Measurements from ENCODE around the gene CGB3. TPM values are rescaled to one million over a fixed set of nuclear protein-coding genes. Genes with fewer than 3 reads are reported as not detected.
"Not testable (repeated sequence)": the region's sequence is repeated elsewhere in the genome, so short reads cannot be mapped to it uniquely, and the experiment has no call there.

Gene CGB3
- total and polyA plus RNA-seq, 4 donors: 0.72 to 0.73 TPM; not detected in 2

GRCh38 chr19:49043548-49043947 is 19.4 kb upstream of the CGB3 start, which contains the start of gene CGB5:
Gene CGB5 (plus strand): TSS chr19:49043848. CDS start chr19:49044210, 362 bp downstream.
- not testable (repeated sequence) for H3K27me3 ChIP-seq (ENCODE audit: control insufficient read depth, insufficient read depth, low read length); H3K27ac ChIP-seq (ENCODE audit: low read depth, low read length)
- 70% methylated on average over 10 of the region's 15 CpGs for WGBS (ENCODE audit: insufficient coverage)

GRCh38 chr19:49042666-49043065 is 18.5 kb upstream of the CGB3 start:
- H3K4me3 ChIP-seq (ENCODE audit: low read depth, low read length); DNase-seq (ENCODE audit: low read depth in 4 of 6, low spot score in 6 of 6); H3K4me1 ChIP-seq (ENCODE audit: control insufficient read depth, insufficient read depth, low read length); H3K27ac ChIP-seq (ENCODE audit: low read depth, low read length); H3K27me3 ChIP-seq (ENCODE audit: control insufficient read depth, insufficient read depth, low read length); H3K36me3 ChIP-seq (ENCODE audit: control insufficient read depth, insufficient read depth, low read length); H3K9me3 ChIP-seq (ENCODE audit: control insufficient read depth, insufficient read depth, low read length): not testable (repeated sequence)
- WGBS (ENCODE audit: insufficient coverage): no CpG with 5 or more reads among the region's 4 CpGs

More at GRCh38 chr19:49043548-49043947, 19.4 kb upstream of the CGB3 start, which contains the start of gene CGB5:
- not testable (repeated sequence) for H3K36me3 ChIP-seq (ENCODE audit: control insufficient read depth, insufficient read depth, low read length); H3K4me1 ChIP-seq (ENCODE audit: control insufficient read depth, insufficient read depth, low read length); DNase-seq (ENCODE audit: low read depth in 4 of 6, low spot score in 6 of 6); H3K9me3 ChIP-seq (ENCODE audit: control insufficient read depth, insufficient read depth, low read length); H3K4me3 ChIP-seq (ENCODE audit: low read depth, low read length)

- Histone ChIP-seq H3K36me3 (ENCODE audit: control insufficient read depth, insufficient read depth, low read length) (no peaks in the 10 kb centered on the region), H3K27ac (ENCODE audit: low read depth, low read length) (no peak overlapping the region), H3K9me3 (ENCODE audit: control insufficient read depth, insufficient read depth, low read length) (no peaks in the 10 kb centered on the region), H3K4me3 (ENCODE audit: low read depth, low read length) (no peak overlapping the region), H3K4me1 (ENCODE audit: control insufficient read depth, insufficient read depth, low read length) (no peaks in the 10 kb centered on the region), H3K27me3 (ENCODE audit: control insufficient read depth, insufficient read depth, low read length) (no peaks in the 10 kb centered on the region)
- no peak for DNase-seq (ENCODE audit: low read depth in 4 of 6, low spot score in 6 of 6)
- WGBS (ENCODE audit: insufficient coverage): 83% methylated on average over 14 of the region's 17 CpGs
These were observed 18.0 kb upstream of the CGB3 start for GRCh38 chr19:49042177-49042576.

GRCh38 chr19:49039736-49040135 is 15.6 kb upstream of the CGB3 start:
- not testable (repeated sequence) for H3K27ac ChIP-seq (ENCODE audit: low read depth, low read length); H3K4me3 ChIP-seq (ENCODE audit: low read depth, low read length); H3K4me1 ChIP-seq (ENCODE audit: control insufficient read depth, insufficient read depth, low read length); H3K9me3 ChIP-seq (ENCODE audit: control insufficient read depth, insufficient read depth, low read length); H3K27me3 ChIP-seq (ENCODE audit: control insufficient read depth, insufficient read depth, low read length); DNase-seq (ENCODE audit: low read depth in 4 of 6, low spot score in 6 of 6); H3K36me3 ChIP-seq (ENCODE audit: control insufficient read depth, insufficient read depth, low read length)
- WGBS (ENCODE audit: insufficient coverage): 83% methylated on average over 1 of the region's 9 CpGs

GRCh38 chr19:49038557-49039276 is 14.6 kb upstream of the CGB3 start:
- not testable (repeated sequence) for H3K27me3 ChIP-seq (ENCODE audit: control insufficient read depth, insufficient read depth, low read length); DNase-seq (ENCODE audit: low read depth in 4 of 6, low spot score in 6 of 6); H3K4me3 ChIP-seq (ENCODE audit: low read depth, low read length); H3K9me3 ChIP-seq (ENCODE audit: control insufficient read depth, insufficient read depth, low read length); H3K27ac ChIP-seq (ENCODE audit: low read depth, low read length); H3K36me3 ChIP-seq (ENCODE audit: control insufficient read depth, insufficient read depth, low read length); H3K4me1 ChIP-seq (ENCODE audit: control insufficient read depth, insufficient read depth, low read length)
- WGBS (ENCODE audit: insufficient coverage): 93% methylated on average over 23 of the region's 26 CpGs

- H3K9me3 ChIP-seq (ENCODE audit: control insufficient read depth, insufficient read depth, low read length); H3K27me3 ChIP-seq (ENCODE audit: control insufficient read depth, insufficient read depth, low read length); H3K27ac ChIP-seq (ENCODE audit: low read depth, low read length); H3K36me3 ChIP-seq (ENCODE audit: control insufficient read depth, insufficient read depth, low read length); DNase-seq (ENCODE audit: low read depth in 4 of 6, low spot score in 6 of 6); H3K4me1 ChIP-seq (ENCODE audit: control insufficient read depth, insufficient read depth, low read length); H3K4me3 ChIP-seq (ENCODE audit: low read depth, low read length): not testable (repeated sequence)
- WGBS (ENCODE audit: insufficient coverage): no CpG with 5 or more reads among the region's 8 CpGs
These were observed 14.0 kb upstream of the CGB3 start for GRCh38 chr19:49038111-49038510.

GRCh38 chr19:49036815-49037214 is 12.7 kb upstream of the CGB3 start, which contains the start of gene CGB1:
Gene CGB1 (minus strand): TSS chr19:49036895. CDS start chr19:49036711, 184 bp downstream.
- DNase-seq (ENCODE audit: low read depth in 4 of 6, low spot score in 6 of 6); H3K27ac ChIP-seq (ENCODE audit: low read depth, low read length); H3K4me3 ChIP-seq (ENCODE audit: low read depth, low read length); H3K4me1 ChIP-seq (ENCODE audit: control insufficient read depth, insufficient read depth, low read length); H3K9me3 ChIP-seq (ENCODE audit: control insufficient read depth, insufficient read depth, low read length); H3K36me3 ChIP-seq (ENCODE audit: control insufficient read depth, insufficient read depth, low read length); H3K27me3 ChIP-seq (ENCODE audit: control insufficient read depth, insufficient read depth, low read length): not testable (repeated sequence)
- 31% methylated on average over 8 of the region's 18 CpGs for WGBS (ENCODE audit: insufficient coverage)

GRCh38 chr19:49031642-49032301 is 7.6 kb upstream of the CGB3 start, which contains the start of gene CGB2:
Gene CGB2 (plus strand): TSS chr19:49031890. CDS start chr19:49032096, 206 bp downstream.
- H3K27me3 ChIP-seq (ENCODE audit: control insufficient read depth, insufficient read depth, low read length); H3K27ac ChIP-seq (ENCODE audit: low read depth, low read length); H3K4me1 ChIP-seq (ENCODE audit: control insufficient read depth, insufficient read depth, low read length); H3K9me3 ChIP-seq (ENCODE audit: control insufficient read depth, insufficient read depth, low read length); H3K4me3 ChIP-seq (ENCODE audit: low read depth, low read length); H3K36me3 ChIP-seq (ENCODE audit: control insufficient read depth, insufficient read depth, low read length); DNase-seq (ENCODE audit: low read depth in 4 of 6, low spot score in 6 of 6): not testable (repeated sequence)
- WGBS (ENCODE audit: insufficient coverage): 78% methylated on average over 2 of the region's 28 CpGs

GRCh38 chr19:49030323-49030722 is 6.2 kb upstream of the CGB3 start:
- H3K27me3 ChIP-seq (ENCODE audit: control insufficient read depth, insufficient read depth, low read length); H3K4me1 ChIP-seq (ENCODE audit: control insufficient read depth, insufficient read depth, low read length); H3K27ac ChIP-seq (ENCODE audit: low read depth, low read length); DNase-seq (ENCODE audit: low read depth in 4 of 6, low spot score in 6 of 6); H3K4me3 ChIP-seq (ENCODE audit: low read depth, low read length); H3K9me3 ChIP-seq (ENCODE audit: control insufficient read depth, insufficient read depth, low read length); H3K36me3 ChIP-seq (ENCODE audit: control insufficient read depth, insufficient read depth, low read length): not testable (repeated sequence)
- WGBS (ENCODE audit: insufficient coverage): no CpG with 5 or more reads among the region's 8 CpGs

GRCh38 chr19:49029749-49030148 is 5.6 kb upstream of the CGB3 start:
- not testable (repeated sequence) for H3K9me3 ChIP-seq (ENCODE audit: control insufficient read depth, insufficient read depth, low read length); DNase-seq (ENCODE audit: low read depth in 4 of 6, low spot score in 6 of 6); H3K4me1 ChIP-seq (ENCODE audit: control insufficient read depth, insufficient read depth, low read length); H3K36me3 ChIP-seq (ENCODE audit: control insufficient read depth, insufficient read depth, low read length); H3K27ac ChIP-seq (ENCODE audit: low read depth, low read length); H3K27me3 ChIP-seq (ENCODE audit: control insufficient read depth, insufficient read depth, low read length); H3K4me3 ChIP-seq (ENCODE audit: low read depth, low read length)
- WGBS (ENCODE audit: insufficient coverage): 88% methylated on average over 8 of the region's 14 CpGs

All from spinal cord (tissue), 10 donors.